K562 (cell line): Measurements from ENCODE around the gene CDCA4. TPM values are rescaled to one million over a fixed set of nuclear protein-coding genes. Genes with fewer than 3 reads are reported as not detected.

ENCODE experiments used
- ATAC-seq: fragments of 200-7000 bp; cut with Tn5 transposase; 3 replicates; pipeline ENCODE4 v1.9.1; 2020; ENCODE audit warnings: moderate library complexity
- BruUV-seq: library from RNA; stranded (reverse); fragments of 400-500 nt; replicated peaks from 2 replicates; lab custom pipeline; 2021; lab: Mats Ljungman, UMichigan
- CTCF ChIA-PET: fragments of 300-600 bp; formaldehyde crosslinking; extraction: SDS; loops from one replicate; lab custom pipeline; 2021; ENCODE audit warnings: low intra/inter-chr PET ratio; lab: Yijun Ruan, JAX
- POLR2A ChIA-PET: fragments of 300-600, 350-650 bp; sonication (Branson Sonifier 250); formaldehyde crosslinking; extraction: SDS; loops from one replicate; lab custom pipeline; 2021; ENCODE audit warnings: antibody characterized with exemption, inconsistent platforms; lab: Yijun Ruan, JAX
- DNase-seq, 4 experiments: peaks; one replicate each; pipeline versions ENCODE4 v3.0.0 to v3.0.0-alpha.2; 2011 to 2018; ENCODE audit warnings: low spot score in 3 of 4, mixed read lengths in 3 of 4; ENCODE audit errors: extremely low read depth in 1 of 4
- FAIRE-seq: peaks from 2 replicates; lab custom pipeline; 2011; peaks lifted over from hg19 to GRCh38; lab: Jason Lieb, UNC
- H2AFZ ChIP-seq: 2 replicates; pipeline ENCODE4 v1.6.0; 2011; ENCODE audit warnings: low read depth, low read length, control low read depth, inconsistent platforms
- H3K27ac ChIP-seq: fragments of 200-600 bp; 3 replicates; pipeline ENCODE4 v1.8.0; 2011; ENCODE audit warnings: low read depth, mild to moderate bottlenecking, control low read depth, inconsistent platforms, low read length, moderate library complexity, mixed read lengths; ENCODE audit errors: extremely low read depth
- H3K27me3 ChIP-seq, 2 experiments: fragments of 300-600 bp in 1 of 2; 2 replicates in 1 of 2; 3 replicates in 1 of 2; pipeline versions ENCODE4 v1.6.0 to v1.8.0; 2011; ENCODE audit warnings: inconsistent platforms in 2 of 2, low read length in 2 of 2, mild to moderate bottlenecking in 1 of 2, mixed read lengths in 1 of 2, moderate library complexity in 1 of 2; ENCODE audit not compliant: control insufficient read depth in 2 of 2, insufficient read depth in 2 of 2
- H3K36me3 ChIP-seq: fragments of 300-600 bp; 3 replicates; pipeline ENCODE4 v1.8.0; 2011; ENCODE audit warnings: mild to moderate bottlenecking, low read length, inconsistent platforms; ENCODE audit not compliant: control insufficient read depth, insufficient read depth
- H3K4me1 ChIP-seq, 2 experiments: fragments of 200-600 bp in 1 of 2; replicated peaks in 1 of 2; 2 replicates in 1 of 2; 3 replicates in 1 of 2; pipeline versions ENCODE4 v1.5.1 to v1.8.0; 2011; ENCODE audit warnings: inconsistent platforms in 2 of 2, low read length in 2 of 2, mild to moderate bottlenecking in 1 of 2, mixed read lengths in 1 of 2, moderate library complexity in 1 of 2; ENCODE audit not compliant: control insufficient read depth in 2 of 2, insufficient read depth in 2 of 2
- H3K4me2 ChIP-seq: 2 replicates; pipeline ENCODE4 v1.6.1; 2011; ENCODE audit warnings: low read length, control low read depth, inconsistent platforms, mixed read lengths; ENCODE audit not compliant: insufficient read depth
- H3K4me3 ChIP-seq: fragments of 200-600 bp; sonication (generic), shearing (Covaris generic); 2 replicates; pipeline ENCODE4 v1.5.1; 2016; ENCODE audit warnings: control low read depth, inconsistent platforms
- H3K79me2 ChIP-seq: fragments of 200-600 bp; 3 replicates; pipeline ENCODE4 v1.8.0; 2011; ENCODE audit warnings: low read length, inconsistent platforms; ENCODE audit not compliant: control insufficient read depth, insufficient read depth
- H3K9ac ChIP-seq, 2 experiments: 2 replicates each; pipeline versions ENCODE4 v1.6.0 to v1.6.1; 2011; ENCODE audit warnings: low read depth in 2 of 2, low read length in 2 of 2, control low read depth in 1 of 2, inconsistent platforms in 1 of 2, mild to moderate bottlenecking in 1 of 2, mixed read lengths in 1 of 2; ENCODE audit not compliant: insufficient read depth in 1 of 2
- H3K9me1 ChIP-seq: one replicate; pipeline ENCODE4 v1.6.0; 2011; ENCODE audit warnings: inconsistent platforms, mild to moderate bottlenecking, low read length, moderate library complexity; ENCODE audit not compliant: control insufficient read depth, insufficient read depth
- H3K9me3 ChIP-seq: replicated peaks from 2 replicates; pipeline ENCODE4 v1.5.1; 2011; ENCODE audit warnings: low read depth, low read length, inconsistent platforms; ENCODE audit not compliant: control insufficient read depth, insufficient read depth
- H4K20me1 ChIP-seq: replicated peaks from 2 replicates; pipeline ENCODE4 v1.6.1; 2011; ENCODE audit warnings: low read length, inconsistent platforms, mixed read lengths; ENCODE audit not compliant: control insufficient read depth, insufficient read depth
- EP400 ChIP-seq: fragments of 450-650 bp; IDR thresholded peaks from 2 replicates; pipeline ENCODE4 v1.6.1; 2017; ENCODE audit warnings: antibody characterized with exemption, mild to moderate bottlenecking, moderate library complexity
- HNRNPL ChIP-seq: fragments of 200-400 bp; formaldehyde crosslinking; IDR thresholded peaks from 2 replicates; pipeline ENCODE4 v1.6.1; 2017; ENCODE audit warnings: low read depth, mild to moderate bottlenecking, low read length
- L3MBTL2 ChIP-seq: fragments of 450-650 bp; IDR thresholded peaks from 2 replicates; pipeline ENCODE4 v1.6.1; 2016; ENCODE audit warnings: mild to moderate bottlenecking, moderate library complexity
- MTF1 ChIP-seq: fragments of 250-450 bp; sonication (Bioruptor Pico); IDR thresholded peaks from 2 replicates; pipeline ENCODE4 v1.9.0; 2021; ENCODE audit warnings: moderate library complexity, mild to moderate bottlenecking, inconsistent platforms, borderline replicate concordance
- ZBED1 ChIP-seq: IDR thresholded peaks from 2 replicates; pipeline ENCODE4 v1.6.1; 2014
- WGBS: fragments of 100-300 bp; shearing (Covaris generic); methylation state at CpG from one replicate; pipeline ENCODE4 v1.1.6; 2016; ENCODE audit warnings: low coverage, mixed read lengths; ENCODE audit not compliant: insufficient coverage; ENCODE audit errors: missing lambda C conversion rate; 5-methylcytosine and 5-hydroxymethylcytosine counted together
- in situ Hi-C: fragments of 300-500 bp; cut with MboI; formaldehyde crosslinking; loops from 4 replicates; pipeline ENCODE4 v1.15.0; 2018; ENCODE audit warnings: inconsistent platforms, mixed read lengths
- intact Hi-C: fragments of 100-400 bp; cut with micrococcal nuclease; formaldehyde crosslinking; loops from 2 replicates; pipeline ENCODE4 v1.14.2; 2022
- polyA plus RNA-seq, 8 experiments: library from polyadenylated mRNA; depleted of rRNA in 4 of 8; stranded (reverse) in 5 of 8; unstranded in 3 of 8; fragments of >200 nt; fragmentation: Nextera tagmentation in 2 of 8; fragmentation: Illumina TruSeq in 1 of 8; extraction: Ambion mirVana in 2 of 8; extraction: Trizol in 1 of 8; gene quantifications; 2 replicates each; pipeline versions ENCODE4 v1.2.1 to v1.2.3, GENCODE V29; 2011 to 2014; ENCODE audit warnings: inconsistent platforms in 1 of 8, missing spikeins in 1 of 8
- total RNA-seq, 7 experiments: library from RNA; depleted of rRNA in 6 of 7; stranded (reverse); fragments of >200 nt in 6 of 7; fragmentation: Illumina TruSeq in 2 of 7; extraction: Trizol in 2 of 7; gene quantifications; 2 replicates each; pipeline versions ENCODE4 v1.2.1 to v1.2.3, GENCODE V29; 2011 to 2021; ENCODE audit warnings: low replicate concordance in 1 of 7
- TF ChIP-seq, protein P1 (sequence below): fragments of 150-350 bp; IDR thresholded peaks from 2 replicates; pipeline ENCODE4 v1.6.1; 2014; ENCODE audit warnings: low read depth, mild to moderate bottlenecking, low read length, borderline replicate concordance
- TF ChIP-seq, protein P2 (sequence below): sonication (generic); IDR thresholded peaks from 2 replicates; pipeline ENCODE4 v1.6.1; 2016
- TF ChIP-seq, protein P3 (sequence below): fragments of 200-800 bp; sonication (Bioruptor generic); IDR thresholded peaks from 2 replicates; pipeline ENCODE4 v1.6.1; 2017; ENCODE audit warnings: missing genetic modification characterization, missing compliant biosample characterization
- TF ChIP-seq, protein P4 (sequence below): fragments of 450-650 bp; IDR thresholded peaks from 2 replicates; pipeline ENCODE4 v1.6.1; 2016

Gene CDCA4
- total and polyA plus RNA-seq, 9 of the 15 experiments (the other 6 are each of a cell fraction or from before 2014, with no cell fraction given), result 6.6 to 44.2 (median 23.0) TPM

GRCh38 chr14:105039458-105040205, 18.7 kb upstream of the CDCA4 start:
- H3K27me3 ChIP-seq, result peaks cover 0 to 8% of the 10 kb centered on the region in 2 experiments; a peak in 4 of 5 replicates
- ATAC-seq, result peak; percentile 74
- no peak for FAIRE-seq
- WGBS, result 20% methylated on average over 12 of the region's 14 CpGs
- H3K36me3 ChIP-seq, result no peaks in the 10 kb centered on the region
- in situ Hi-C loops (no loop called here), intact Hi-C loops (no loop called here)
- DNase-seq, result peak in 1 of 4 experiments; percentile 3
- no peaks in the 10 kb centered on the region for H3K79me2 ChIP-seq
- H3K9me1 ChIP-seq, result no peaks in the 10 kb centered on the region
- no peaks in the 10 kb centered on the region for H3K9me3 ChIP-seq
- no peak overlapping the region for H3K27ac ChIP-seq
- H2AFZ ChIP-seq, result 0 out of 2 replicates have a peak overlapping the region, but pooled peaks have one; percentile 44
- CTCF ChIA-PET, result no interaction called here
- H3K4me3 ChIP-seq, result no peak overlapping the region
- POLR2A ChIA-PET, result no interaction called here
- no TSS peak for BruUV-seq
- no peak overlapping the region for H3K4me2 ChIP-seq
- no peak overlapping the region for H3K9ac ChIP-seq
- H4K20me1 ChIP-seq, result no peaks in the 10 kb centered on the region
- H3K4me1 ChIP-seq, result peaks cover 0 to 9% of the 10 kb centered on the region in 2 experiments; a peak in 2 of 5 replicates
- no peak for TF ChIP-seq ZBED1
- 0 out of 2 replicates have a peak, but pooled peaks have one; percentile 20 for TF ChIP-seq EP400
- TF ChIP-seq, protein P1, sequence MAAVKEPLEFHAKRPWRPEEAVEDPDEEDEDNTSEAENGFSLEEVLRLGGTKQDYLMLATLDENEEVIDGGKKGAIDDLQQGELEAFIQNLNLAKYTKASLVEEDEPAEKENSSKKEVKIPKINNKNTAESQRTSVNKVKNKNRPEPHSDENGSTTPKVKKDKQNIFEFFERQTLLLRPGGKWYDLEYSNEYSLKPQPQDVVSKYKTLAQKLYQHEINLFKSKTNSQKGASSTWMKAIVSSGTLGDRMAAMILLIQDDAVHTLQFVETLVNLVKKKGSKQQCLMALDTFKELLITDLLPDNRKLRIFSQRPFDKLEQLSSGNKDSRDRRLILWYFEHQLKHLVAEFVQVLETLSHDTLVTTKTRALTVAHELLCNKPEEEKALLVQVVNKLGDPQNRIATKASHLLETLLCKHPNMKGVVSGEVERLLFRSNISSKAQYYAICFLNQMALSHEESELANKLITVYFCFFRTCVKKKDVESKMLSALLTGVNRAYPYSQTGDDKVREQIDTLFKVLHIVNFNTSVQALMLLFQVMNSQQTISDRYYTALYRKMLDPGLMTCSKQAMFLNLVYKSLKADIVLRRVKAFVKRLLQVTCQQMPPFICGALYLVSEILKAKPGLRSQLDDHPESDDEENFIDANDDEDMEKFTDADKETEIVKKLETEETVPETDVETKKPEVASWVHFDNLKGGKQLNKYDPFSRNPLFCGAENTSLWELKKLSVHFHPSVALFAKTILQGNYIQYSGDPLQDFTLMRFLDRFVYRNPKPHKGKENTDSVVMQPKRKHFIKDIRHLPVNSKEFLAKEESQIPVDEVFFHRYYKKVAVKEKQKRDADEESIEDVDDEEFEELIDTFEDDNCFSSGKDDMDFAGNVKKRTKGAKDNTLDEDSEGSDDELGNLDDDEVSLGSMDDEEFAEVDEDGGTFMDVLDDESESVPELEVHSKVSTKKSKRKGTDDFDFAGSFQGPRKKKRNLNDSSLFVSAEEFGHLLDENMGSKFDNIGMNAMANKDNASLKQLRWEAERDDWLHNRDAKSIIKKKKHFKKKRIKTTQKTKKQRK, result no peak
- TF ChIP-seq, protein P2, sequence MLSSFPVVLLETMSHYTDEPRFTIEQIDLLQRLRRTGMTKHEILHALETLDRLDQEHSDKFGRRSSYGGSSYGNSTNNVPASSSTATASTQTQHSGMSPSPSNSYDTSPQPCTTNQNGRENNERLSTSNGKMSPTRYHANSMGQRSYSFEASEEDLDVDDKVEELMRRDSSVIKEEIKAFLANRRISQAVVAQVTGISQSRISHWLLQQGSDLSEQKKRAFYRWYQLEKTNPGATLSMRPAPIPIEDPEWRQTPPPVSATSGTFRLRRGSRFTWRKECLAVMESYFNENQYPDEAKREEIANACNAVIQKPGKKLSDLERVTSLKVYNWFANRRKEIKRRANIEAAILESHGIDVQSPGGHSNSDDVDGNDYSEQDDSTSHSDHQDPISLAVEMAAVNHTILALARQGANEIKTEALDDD, result 0 out of 2 replicates have a peak, but pooled peaks have one; percentile 25
- TF ChIP-seq L3MBTL2, result peak; percentile 19; the same call in 1 of the 2 replicates
- TF ChIP-seq, protein P3, sequence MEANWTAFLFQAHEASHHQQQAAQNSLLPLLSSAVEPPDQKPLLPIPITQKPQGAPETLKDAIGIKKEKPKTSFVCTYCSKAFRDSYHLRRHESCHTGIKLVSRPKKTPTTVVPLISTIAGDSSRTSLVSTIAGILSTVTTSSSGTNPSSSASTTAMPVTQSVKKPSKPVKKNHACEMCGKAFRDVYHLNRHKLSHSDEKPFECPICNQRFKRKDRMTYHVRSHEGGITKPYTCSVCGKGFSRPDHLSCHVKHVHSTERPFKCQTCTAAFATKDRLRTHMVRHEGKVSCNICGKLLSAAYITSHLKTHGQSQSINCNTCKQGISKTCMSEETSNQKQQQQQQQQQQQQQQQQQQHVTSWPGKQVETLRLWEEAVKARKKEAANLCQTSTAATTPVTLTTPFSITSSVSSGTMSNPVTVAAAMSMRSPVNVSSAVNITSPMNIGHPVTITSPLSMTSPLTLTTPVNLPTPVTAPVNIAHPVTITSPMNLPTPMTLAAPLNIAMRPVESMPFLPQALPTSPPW, result peak; percentile 72; the same call in 1 of the 2 replicates
- TF ChIP-seq, protein P4, sequence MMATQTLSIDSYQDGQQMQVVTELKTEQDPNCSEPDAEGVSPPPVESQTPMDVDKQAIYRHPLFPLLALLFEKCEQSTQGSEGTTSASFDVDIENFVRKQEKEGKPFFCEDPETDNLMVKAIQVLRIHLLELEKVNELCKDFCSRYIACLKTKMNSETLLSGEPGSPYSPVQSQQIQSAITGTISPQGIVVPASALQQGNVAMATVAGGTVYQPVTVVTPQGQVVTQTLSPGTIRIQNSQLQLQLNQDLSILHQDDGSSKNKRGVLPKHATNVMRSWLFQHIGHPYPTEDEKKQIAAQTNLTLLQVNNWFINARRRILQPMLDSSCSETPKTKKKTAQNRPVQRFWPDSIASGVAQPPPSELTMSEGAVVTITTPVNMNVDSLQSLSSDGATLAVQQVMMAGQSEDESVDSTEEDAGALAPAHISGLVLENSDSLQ, result peak; percentile 11; the same call in 1 of the 2 replicates
- no peak for TF ChIP-seq MTF1
- no peak for TF ChIP-seq HNRNPL
